HCT116 (cell line): ENCODE measurements around the gene DHRS13. TPM values are rescaled to one million over a fixed set of nuclear protein-coding genes. Genes with fewer than 3 reads are reported as not detected.
A peak's percentile ranks its signal among the peaks of the same experiment; 100 is the strongest.

Experiments used
- ATAC-seq: fragments of 200-7000 bp; cut with Tn5 transposase; 2 replicates; pipeline ENCODE4 v1.9.1; 2020; ENCODE audit warnings: mild to moderate bottlenecking, moderate library complexity
- BruUV-seq: library from RNA; stranded (reverse); fragments of 400-500 nt; replicated peaks from 2 replicates; lab custom pipeline; 2021; lab: Mats Ljungman, UMichigan
- CTCF ChIA-PET: fragments of 300-600 bp; sonication (Branson Sonifier 250); formaldehyde crosslinking; loops from one replicate; lab custom pipeline; 2021; ENCODE audit warnings: antibody characterized with exemption; lab: Charles Lee
- POLR2A ChIA-PET: fragments of 300-600, 350-600 bp; sonication (Branson Sonifier 250); formaldehyde crosslinking; loops from one replicate; lab custom pipeline; 2021; ENCODE audit warnings: antibody characterized with exemption; lab: Charles Lee
- RAD21 ChIA-PET, 2 experiments: fragments of 300-600 bp; sonication (Branson Sonifier 250); formaldehyde crosslinking; loops; one replicate each; lab custom pipeline; 2023; ENCODE audit warnings: low total read pairs in 2 of 2; ENCODE audit not compliant: uncharacterized antibody in 2 of 2, unreplicated experiment in 2 of 2, low non-redundant PET in 1 of 2; lab: Charles Lee
- DNase-seq: peaks from one replicate; pipeline ENCODE4 v3.0.0-alpha.2; 2010; ENCODE audit warnings: low read depth, low spot score
- H2AFZ ChIP-seq: fragments of 200-600 bp; shearing (Covaris generic), sonication (generic); 2 replicates; pipeline ENCODE4 v1.6.1; 2017; ENCODE audit warnings: low read depth, mixed run types, mixed read lengths, antibody characterized with exemption, low read length; ENCODE audit not compliant: poor library complexity, severe bottlenecking
- H3K27ac ChIP-seq: 2 replicates; pipeline ENCODE4 v1.5.1; 2012; ENCODE audit warnings: low read depth, low read length
- H3K27me3 ChIP-seq: fragments of 200-600 bp; sonication (generic); 2 replicates; pipeline ENCODE4 v1.6.1; 2016; ENCODE audit warnings: mixed run types, low read length, mixed read lengths; ENCODE audit not compliant: insufficient read depth
- H3K36me3 ChIP-seq, 2 experiments: fragments of 200-500 bp in 1 of 2; fragments of 200-600 bp in 1 of 2; sonication (Bioruptor generic) in 1 of 2; sonication (generic) in 1 of 2; 2 replicates each; pipeline versions ENCODE4 v1.5.1 to v1.6.1; 2014 to 2016; ENCODE audit warnings: low read length in 2 of 2, inconsistent platforms in 1 of 2, mixed read lengths in 1 of 2, mixed run types in 1 of 2; ENCODE audit not compliant: insufficient read depth in 2 of 2, control insufficient read depth in 1 of 2
- H3K4me1 ChIP-seq, 2 experiments: fragments of 200-600 bp in 1 of 2; sonication (generic) in 1 of 2; 2 replicates each; pipeline versions ENCODE4 v1.5.1 to v1.6.1; 2012 to 2017; ENCODE audit warnings: low read length in 2 of 2, inconsistent platforms in 1 of 2, mild to moderate bottlenecking in 1 of 2, mixed read lengths in 1 of 2, mixed run types in 1 of 2, moderate library complexity in 1 of 2; ENCODE audit not compliant: insufficient read depth in 2 of 2, control insufficient read depth in 1 of 2
- H3K4me2 ChIP-seq: fragments of 200-600 bp; sonication (generic); 2 replicates; pipeline ENCODE4 v1.6.1; 2017; ENCODE audit warnings: mixed run types, low read length, mixed read lengths
- H3K4me3 ChIP-seq, 2 experiments: fragments of 200-600 bp in 1 of 2; sonication (generic) in 1 of 2; replicated peaks in 1 of 2; 2 replicates each; pipeline ENCODE4 v1.5.1; 2011 to 2016; ENCODE audit warnings: low read length in 2 of 2, control low read depth in 1 of 2, low read depth in 1 of 2, mild to moderate bottlenecking in 1 of 2, mixed read lengths in 1 of 2, mixed run types in 1 of 2
- H3K79me2 ChIP-seq: fragments of 200-600 bp; sonication (generic); 2 replicates; pipeline ENCODE4 v1.6.1; 2017; ENCODE audit warnings: mild to moderate bottlenecking, mixed run types, low read length, moderate library complexity, mixed read lengths; ENCODE audit not compliant: insufficient read depth
- H3K9ac ChIP-seq: fragments of 200-600 bp; sonication (generic); 2 replicates; pipeline ENCODE4 v1.6.1; 2016; ENCODE audit warnings: low read length, mixed read lengths
- H3K9me2 ChIP-seq: fragments of 200-600 bp; sonication (generic), shearing (Covaris generic); 2 replicates; pipeline ENCODE4 v1.6.1; 2017; ENCODE audit warnings: mixed run types, mild to moderate bottlenecking, moderate library complexity; ENCODE audit not compliant: insufficient read depth
- H3K9me3 ChIP-seq, 2 experiments: fragments of 200-500 bp in 1 of 2; fragments of 200-600 bp in 1 of 2; sonication (Bioruptor generic) in 1 of 2; sonication (generic) in 1 of 2; 2 replicates each; pipeline ENCODE4 v1.6.1; 2014 to 2017; ENCODE audit warnings: low read length in 2 of 2, mixed read lengths in 2 of 2, inconsistent platforms in 1 of 2, low read depth in 1 of 2, mild to moderate bottlenecking in 1 of 2, mixed run types in 1 of 2, moderate library complexity in 1 of 2; ENCODE audit not compliant: control insufficient read depth in 1 of 2, insufficient read depth in 1 of 2
- H4K20me1 ChIP-seq: fragments of 200-600 bp; sonication (generic), shearing (Covaris generic); 2 replicates; pipeline ENCODE4 v1.6.1; 2017; ENCODE audit warnings: mixed run types, mild to moderate bottlenecking, moderate library complexity; ENCODE audit not compliant: insufficient read depth
- EGR1 ChIP-seq: IDR thresholded peaks from 2 replicates; pipeline ENCODE4 v1.6.1; 2012; ENCODE audit warnings: low read depth
- EZH2 ChIP-seq: fragments of 200-600 bp; sonication (generic); IDR thresholded peaks from 2 replicates; pipeline ENCODE4 v1.6.1; 2017; ENCODE audit warnings: antibody characterized with exemption, mixed run types
- EZH2phosphoT487 ChIP-seq: fragments of 200-600 bp; IDR thresholded peaks from 2 replicates; pipeline ENCODE4 v1.6.1; 2018; ENCODE audit warnings: antibody characterized with exemption, borderline replicate concordance
- FOSL1 ChIP-seq: IDR thresholded peaks from 2 replicates; pipeline ENCODE4 v1.6.1; 2012; ENCODE audit warnings: low read depth
- JUND ChIP-seq: IDR thresholded peaks from 2 replicates; pipeline ENCODE4 v1.6.1; 2012
- POLR2A ChIP-seq: IDR thresholded peaks from 2 replicates; pipeline ENCODE4 v1.7.0; 2011; ENCODE audit warnings: borderline replicate concordance; ENCODE audit not compliant: insufficient read depth, insufficient read length; ENCODE audit errors: extremely low read depth
- SP1 ChIP-seq: IDR thresholded peaks from 2 replicates; pipeline ENCODE4 v1.6.1; 2012; ENCODE audit warnings: low read depth
- TCF7L2 ChIP-seq: IDR thresholded peaks from 2 replicates; pipeline ENCODE4 v1.7.0; 2011; ENCODE audit warnings: borderline replicate concordance, inconsistent platforms; ENCODE audit not compliant: insufficient read depth, insufficient read length; ENCODE audit errors: extremely low read depth
- ZFX ChIP-seq: fragments of 450-650 bp; IDR thresholded peaks from 2 replicates; pipeline ENCODE4 v1.6.1; 2017
- ZNF274 ChIP-seq: fragments of 200-500 bp; sonication (Bioruptor generic); IDR thresholded peaks from 2 replicates; pipeline ENCODE4 v1.6.1; 2014; ENCODE audit warnings: mild to moderate bottlenecking, low read depth, low read length, inconsistent platforms
- intact Hi-C: fragments of 100-400 bp; cut with micrococcal nuclease; formaldehyde crosslinking; loops from 2 replicates; pipeline ENCODE4 v1.10.0; 2022
- total RNA-seq: library from RNA; stranded (reverse); gene quantifications from one replicate; pipeline ENCODE4 v1.2.1, GENCODE V29; 2021; ENCODE audit not compliant: unreplicated experiment

DHRS13 gene
- total RNA-seq, 1 experiment from 2014 or later: 13.5 TPM

DNA sequence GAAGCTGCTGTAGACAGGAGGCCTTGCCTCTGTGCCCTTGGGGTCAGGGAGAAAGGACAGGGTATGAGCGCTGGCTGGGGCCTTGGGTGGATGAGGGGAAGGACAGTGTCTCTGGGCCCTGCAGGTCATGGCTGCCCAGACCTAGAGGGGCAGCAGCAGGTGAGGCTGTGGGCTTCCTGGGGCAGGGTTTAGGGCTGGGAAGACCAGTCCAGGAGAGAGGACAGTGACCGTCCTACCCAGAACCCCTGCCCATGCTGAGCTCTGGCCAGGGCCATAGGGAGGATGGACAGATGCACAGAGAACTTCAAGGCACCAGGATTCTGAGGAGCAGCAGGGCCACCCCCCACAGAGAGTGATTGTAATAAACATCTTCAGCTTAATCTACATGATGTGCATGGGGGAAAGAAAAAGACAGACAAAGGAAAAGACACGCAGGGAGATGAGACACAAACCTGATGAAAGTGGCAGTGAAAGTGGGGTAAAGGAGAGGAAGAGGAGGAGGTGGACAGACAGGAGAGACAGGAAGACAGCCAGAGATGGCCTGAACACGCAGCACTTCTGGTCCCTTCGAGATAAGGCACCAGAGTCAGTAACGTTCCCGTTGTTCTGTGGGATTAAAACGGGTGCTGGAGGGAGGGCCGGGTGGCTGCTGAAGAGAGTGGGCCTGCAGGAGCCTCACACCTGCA, 22.9 kb downstream of the DHRS13 start:
- Histone ChIP-seq H3K79me2 (no peaks in the 10 kb centered on the region), H3K9ac (no peak overlapping the region), H3K9me2 (no peaks in the 10 kb centered on the region), H3K4me3 (no peak overlapping the region), H3K4me2 (no peak overlapping the region), H3K4me1 (no peaks in the 10 kb centered on the region; a peak in 1 of 4 replicates), H2AFZ (no peak overlapping the region), H3K27ac (no peak overlapping the region), H3K36me3 (peaks cover 0 to 5% of the 10 kb centered on the region in 2 experiments; a peak in 2 of 4 replicates), H4K20me1 (no peaks in the 10 kb centered on the region), H3K27me3 (no peaks in the 10 kb centered on the region), H3K9me3 (no peaks in the 10 kb centered on the region)
- no peak for TF ChIP-seq EGR1
- no peak for TF ChIP-seq FOSL1
- no peak for TF ChIP-seq JUND
- TF ChIP-seq TCF7L2: no peak
- no peak for TF ChIP-seq ZFX
- no peak for TF ChIP-seq POLR2A
- TF ChIP-seq EZH2phosphoT487: no peak
- no peak for TF ChIP-seq SP1
- TF ChIP-seq ZNF274: no peak
- no peak for TF ChIP-seq EZH2
- intact Hi-C loops: loop anchor here (1.0 kb wide), 2 partner anchors 117 to 153 kb away; no protein-coding TSS in a partner anchor
- ChIA-PET POLR2A (interaction anchor here (1.0 kb wide), 2 partner anchors 151 to 153 kb away, joined by 3 to 5 read pairs; partner anchors contain the start of gene NEK8), RAD21 (interaction anchor here (1.2 to 2.3 kb wide), 4 partner anchors 116 to 153 kb away, joined by 4 to 10 read pairs (median 8); partner anchors contain the start of genes NEK8 (in 1 of the 2) and TLCD1 (in 1 of the 2)), CTCF (interaction anchor here (1.2 to 2.4 kb wide), 4 partner anchors 13 to 152 kb away, joined by 3 to 57 read pairs (median 22); partner anchors contain the start of genes NEK8 and TLCD1)
- DNase-seq (no peak), ATAC-seq (no peak)
- TSS peak; percentile 37 for BruUV-seq
